Endothelial cell of umbilical vein (primary cell): ENCODE measurements around the gene CARD11. TPM values are rescaled to one million over a fixed set of nuclear protein-coding genes. Genes with fewer than 3 reads are reported as not detected.

Experiments used
- BruUV-seq: library from RNA; stranded (reverse); fragments of 400-500 nt; replicated peaks from 2 replicates; lab custom pipeline; 2021; lab: Mats Ljungman, UMichigan
- CTCF ChIA-PET: fragments of 300-600, 350-600 bp; sonication (Branson Sonifier 250); formaldehyde crosslinking; loops from one replicate; lab custom pipeline; 2021; ENCODE audit warnings: antibody characterized with exemption, inconsistent platforms; lab: Charles Lee
- POLR2A ChIA-PET: fragments of 300-600, 350-600 bp; sonication (Branson Sonifier 250); formaldehyde crosslinking; loops from one replicate; lab custom pipeline; 2021; ENCODE audit warnings: antibody characterized with exemption, inconsistent platforms; lab: Charles Lee
- DNase-seq: peaks from one replicate; pipeline ENCODE4 v3.0.0-alpha.2; 2011; ENCODE audit warnings: low read depth, low spot score
- FAIRE-seq: peaks from 2 replicates; lab custom pipeline; 2011; peaks lifted over from hg19 to GRCh38; lab: Jason Lieb, UNC
- H2AFZ ChIP-seq: 2 replicates; pipeline ENCODE4 v1.6.0; 2012; ENCODE audit warnings: low read depth, low read length, control low read depth, inconsistent platforms
- H3K27ac ChIP-seq: 2 replicates; pipeline ENCODE4 v1.5.1; 2011; ENCODE audit warnings: low read depth, mild to moderate bottlenecking, control low read depth, low read length, moderate library complexity; ENCODE audit not compliant: insufficient read depth
- H3K27me3 ChIP-seq, 2 experiments: 2 replicates each; pipeline versions ENCODE4 v1.6.0 to v1.6.1; 2011; ENCODE audit warnings: low read length in 2 of 2, mixed read lengths in 1 of 2; ENCODE audit not compliant: control insufficient read depth in 2 of 2, insufficient read depth in 2 of 2
- H3K36me3 ChIP-seq, 2 experiments: 2 replicates in 1 of 2; 3 replicates in 1 of 2; pipeline ENCODE4 v1.5.1; 2011; ENCODE audit warnings: low read length in 2 of 2, mild to moderate bottlenecking in 1 of 2, moderate library complexity in 1 of 2; ENCODE audit not compliant: control insufficient read depth in 2 of 2, insufficient read depth in 2 of 2; ENCODE audit errors: extremely low read depth in 1 of 2
- H3K4me1 ChIP-seq: 3 replicates; pipeline ENCODE4 v1.5.1; 2011; ENCODE audit warnings: mild to moderate bottlenecking, low read length; ENCODE audit not compliant: control insufficient read depth, insufficient read depth; ENCODE audit errors: extremely low read depth
- H3K4me2 ChIP-seq: 2 replicates; pipeline ENCODE4 v1.6.1; 2011; ENCODE audit warnings: low read length, control low read depth, mixed read lengths; ENCODE audit not compliant: insufficient read depth
- H3K4me3 ChIP-seq, 3 experiments: fragments of 200-600 bp in 1 of 3; sonication (generic), shearing (Covaris generic) in 1 of 3; replicated peaks in 1 of 3; 2 replicates each; pipeline ENCODE4 v1.5.1; 2011 to 2016; ENCODE audit warnings: control low read depth in 3 of 3, low read length in 3 of 3, mild to moderate bottlenecking in 2 of 3, inconsistent platforms in 1 of 3, low read depth in 1 of 3, moderate library complexity in 1 of 3; ENCODE audit not compliant: insufficient read depth in 1 of 3
- H3K79me2 ChIP-seq: 2 replicates; pipeline ENCODE4 v1.6.0; 2012; ENCODE audit warnings: low read length, inconsistent platforms; ENCODE audit not compliant: control insufficient read depth, insufficient read depth
- H3K9ac ChIP-seq: replicated peaks from 2 replicates; pipeline ENCODE3; 2011; ENCODE audit warnings: low read length, control low read depth; ENCODE audit not compliant: insufficient read depth; ENCODE audit errors: extremely low read depth
- H3K9me1 ChIP-seq: replicated peaks from 3 replicates; pipeline ENCODE4 v1.6.0; 2011; ENCODE audit warnings: mild to moderate bottlenecking, low read length; ENCODE audit not compliant: control insufficient read depth, insufficient read depth; ENCODE audit errors: extremely low read depth
- H3K9me3 ChIP-seq: replicated peaks from 2 replicates; pipeline ENCODE4 v1.5.1; 2012; ENCODE audit warnings: low read length, inconsistent platforms; ENCODE audit not compliant: control insufficient read depth, insufficient read depth
- H4K20me1 ChIP-seq: replicated peaks from 2 replicates; pipeline ENCODE3; 2011; ENCODE audit warnings: mild to moderate bottlenecking, low read length; ENCODE audit not compliant: control insufficient read depth, insufficient read depth; ENCODE audit errors: extremely low read depth
- CTCF ChIP-seq, 2 donors: IDR thresholded peaks; 1 replicate in 1 of 2; 2 replicates in 1 of 2; pipeline ENCODE4 v1.5.1; 2011; ENCODE audit warnings: low read length in 2 of 2, mild to moderate bottlenecking in 2 of 2, moderate library complexity in 2 of 2, control low read depth in 1 of 2, inconsistent platforms in 1 of 2, low read depth in 1 of 2; ENCODE audit not compliant: insufficient read depth in 1 of 2; ENCODE audit errors: extremely low read depth in 1 of 2
- FOS ChIP-seq: IDR thresholded peaks from 2 replicates; pipeline ENCODE4 v1.6.1; 2011; ENCODE audit warnings: mild to moderate bottlenecking, low read length, moderate library complexity, borderline replicate concordance; ENCODE audit not compliant: insufficient read depth
- GATA2 ChIP-seq: IDR thresholded peaks from 2 replicates; pipeline ENCODE4 v1.7.0; 2011; ENCODE audit warnings: low read depth, mild to moderate bottlenecking, moderate library complexity, mixed read lengths, low read length; ENCODE audit not compliant: insufficient read length, insufficient read depth
- JUN ChIP-seq: IDR thresholded peaks from 2 replicates; pipeline ENCODE4 v1.6.1; 2011; ENCODE audit warnings: borderline replicate concordance, low read depth; ENCODE audit not compliant: insufficient read length, insufficient read depth
- MAX ChIP-seq: IDR thresholded peaks from 2 replicates; pipeline ENCODE4 v1.6.1; 2011; ENCODE audit not compliant: insufficient read depth, insufficient read length
- POLR2A ChIP-seq: IDR thresholded peaks from 2 replicates; pipeline ENCODE4 v1.6.1; 2012; ENCODE audit warnings: low read depth, mild to moderate bottlenecking, control low read depth, low read length
- POLR2AphosphoS5 ChIP-seq: IDR thresholded peaks from 2 replicates; pipeline ENCODE4 v1.6.1; 2012; ENCODE audit warnings: low read depth, mild to moderate bottlenecking, control low read depth, low read length, moderate library complexity; ENCODE audit not compliant: insufficient read depth
- dilution Hi-C: fragments of 300-500 bp; cut with MboI; formaldehyde crosslinking; loops from one replicate; pipeline ENCODE4 v1.15.0; 2019; ENCODE audit warnings: low sequenced_read_pairs; ENCODE audit not compliant: extremely low pct_ligation_motif_present
- intact Hi-C: fragments of 100-400 bp; cut with micrococcal nuclease; formaldehyde crosslinking; loops from one replicate; pipeline ENCODE4 v1.10.0; 2022
- polyA plus RNA-seq, 4 experiments: library from polyadenylated mRNA; depleted of rRNA in 3 of 4; stranded (reverse) in 3 of 4; unstranded in 1 of 4; fragments of >200 nt; gene quantifications; 2 replicates each; pipeline versions ENCODE4 v1.2.1 to v1.2.3, GENCODE V29; 2011 to 2012; ENCODE audit warnings: missing spikeins in 1 of 4
- total RNA-seq: library from RNA; stranded (reverse); gene quantifications from 2 replicates; pipeline ENCODE4 v1.2.3, GENCODE V29; 2021

The CARD11 gene
- total and polyA plus RNA-seq, 2 donors (not counting 3 experiments of a cell fraction or from before 2014, with no cell fraction given), result 20.4 to 41.8 TPM

DNA sequence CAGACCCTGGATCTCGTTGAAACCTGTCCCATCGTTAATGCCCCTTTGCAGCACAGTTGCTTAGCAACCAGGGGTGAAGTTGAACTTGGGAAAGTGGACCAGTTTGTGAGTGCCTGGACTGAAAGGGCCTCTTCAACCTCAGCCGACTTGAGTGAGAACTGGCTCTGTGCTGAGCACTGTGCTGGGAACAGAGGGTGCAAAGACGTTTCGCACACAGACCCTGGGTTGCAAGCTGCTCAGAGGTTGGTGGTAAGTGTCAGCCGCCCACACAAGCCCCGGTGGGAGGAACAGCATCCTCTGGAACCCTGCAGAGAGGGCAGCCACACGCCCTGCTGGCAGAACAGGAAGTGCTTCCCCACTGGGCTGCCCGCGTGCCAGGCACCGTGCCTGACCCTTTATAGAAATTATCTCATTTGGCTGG lies 89.2 kb downstream of the CARD11 start:
- no peak overlapping the region for H3K9ac ChIP-seq
- intact Hi-C loops (no loop called here), dilution Hi-C loops (no loop called here)
- peaks cover 8% of the 10 kb centered on the region for H3K4me1 ChIP-seq
- no peak for DNase-seq
- H2AFZ ChIP-seq, result no peak overlapping the region
- peaks cover 0 to 2% of the 10 kb centered on the region in 2 experiments for H3K36me3 ChIP-seq
- no peaks in the 10 kb centered on the region for H3K9me1 ChIP-seq
- H3K79me2 ChIP-seq, result no peaks in the 10 kb centered on the region
- no TSS peak for BruUV-seq
- H3K4me2 ChIP-seq, result no peak overlapping the region
- TF ChIP-seq CTCF (IDR thresholded peaks at IDR 0.05; ENCODE audit: extremely low read depth in 1 of 2, insufficient read depth in 1 of 2, low read depth in 1 of 2, low read length in 2 of 2) (no peak), FOS (no peak), MAX (no peak), JUN (no peak), GATA2 (no peak), POLR2AphosphoS5 (no peak), POLR2A (no peak)
- no peaks in the 10 kb centered on the region for H3K27me3 ChIP-seq
- FAIRE-seq, result no peak
- no peaks in the 10 kb centered on the region for H4K20me1 ChIP-seq
- POLR2A ChIA-PET, result no interaction called here
- H3K4me3 ChIP-seq, result no peak overlapping the region
- no peaks in the 10 kb centered on the region for H3K9me3 ChIP-seq
- CTCF ChIA-PET, result no interaction called here
- H3K27ac ChIP-seq, result no peak overlapping the region
